SHP77 treated with DMSO at 0.1 percent for 48 hours (cell line): ENCODE results near the gene KCNAB2.

Experiments used
- DNase-seq: peaks from one replicate; lab custom pipeline; 2025; lab: John Stamatoyannopoulos, UW

KCNAB2 gene

DNA sequence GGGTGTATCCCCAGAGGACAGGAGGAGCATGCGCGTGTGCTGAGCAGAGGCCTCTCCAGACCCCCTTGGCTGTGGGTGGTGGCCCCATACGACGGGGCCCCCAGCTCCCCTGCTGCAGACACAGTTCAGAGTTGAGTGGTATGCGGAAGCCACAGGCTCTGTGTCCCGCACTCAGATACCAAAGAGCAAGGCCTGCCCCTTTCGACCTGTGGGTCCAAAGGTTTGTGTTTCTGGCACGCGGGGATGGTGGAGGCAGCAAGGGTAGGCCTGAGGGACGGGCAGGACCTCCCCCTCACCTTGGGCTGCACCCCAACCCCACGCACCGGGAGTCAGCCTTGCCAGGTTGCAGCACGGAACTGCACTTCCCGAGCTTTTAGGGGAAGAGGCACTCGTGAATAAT is at the start of gene KCNAB2:
KCNAB2 (plus strand) TSS at position 328 of the 400 bp plus-strand sequence. CDS start 5,649 bp downstream, outside the sequence.
- DNase-seq = no peak

DNA sequence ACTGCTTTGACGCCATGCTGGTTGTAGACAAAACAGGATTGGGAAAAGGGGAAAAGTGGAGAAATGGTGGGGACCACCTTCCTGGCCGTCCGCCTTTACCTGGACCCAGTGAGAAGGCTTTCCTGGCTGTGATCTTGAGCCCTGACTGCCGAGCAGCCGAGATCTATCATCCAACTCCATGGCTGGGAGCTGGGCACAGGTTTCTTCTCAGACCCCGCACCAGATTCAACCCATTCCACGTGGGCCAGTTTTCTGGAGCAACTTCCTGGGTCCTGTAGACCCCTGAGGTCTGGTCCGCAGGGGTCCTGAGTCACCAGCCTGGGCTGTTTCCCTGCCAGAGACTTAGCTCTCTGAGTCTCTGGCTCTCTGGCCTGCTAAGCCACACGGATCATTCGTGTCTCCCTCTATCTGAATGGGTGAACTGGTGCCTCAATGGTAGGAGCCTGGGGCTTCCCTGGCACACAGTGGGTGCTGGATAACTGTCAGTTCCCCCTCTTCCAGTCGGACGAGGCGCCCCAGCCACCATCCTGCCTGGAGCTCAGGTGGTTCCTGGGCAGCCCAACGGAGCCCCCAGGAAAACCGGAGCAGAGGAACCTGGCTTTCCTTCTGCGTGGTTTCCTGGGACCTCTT is 48.9 kb upstream of the KCNAB2 start:
- DNase-seq = no peak

DNA sequence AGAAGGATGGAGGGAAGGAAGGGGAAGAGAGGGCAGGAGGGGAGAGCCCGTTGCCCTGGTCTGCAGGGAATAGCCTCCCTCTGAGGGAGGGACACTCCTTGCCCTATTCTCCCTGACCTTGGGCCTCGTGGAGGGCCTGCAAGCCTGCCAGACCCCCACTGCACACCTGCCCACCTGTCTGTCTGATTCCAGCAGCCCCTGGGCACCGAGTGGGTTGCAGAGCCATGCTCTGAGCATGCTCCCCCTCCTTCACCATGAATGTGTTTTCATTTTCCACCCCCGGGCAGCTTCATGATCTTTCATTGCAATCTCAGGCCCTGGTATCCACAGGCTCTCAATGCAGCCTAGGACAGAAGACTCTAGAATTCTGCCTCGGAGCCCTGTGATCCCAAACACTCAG is 48.4 kb upstream of the KCNAB2 start:
- no peak for DNase-seq

GRCh38 chr1:5998051-5998905 is 47.4 kb upstream of the KCNAB2 start:
- no peak for DNase-seq

GRCh38 chr1:5998906-5999301 is 46.8 kb upstream of the KCNAB2 start:
- no peak for DNase-seq

DNA sequence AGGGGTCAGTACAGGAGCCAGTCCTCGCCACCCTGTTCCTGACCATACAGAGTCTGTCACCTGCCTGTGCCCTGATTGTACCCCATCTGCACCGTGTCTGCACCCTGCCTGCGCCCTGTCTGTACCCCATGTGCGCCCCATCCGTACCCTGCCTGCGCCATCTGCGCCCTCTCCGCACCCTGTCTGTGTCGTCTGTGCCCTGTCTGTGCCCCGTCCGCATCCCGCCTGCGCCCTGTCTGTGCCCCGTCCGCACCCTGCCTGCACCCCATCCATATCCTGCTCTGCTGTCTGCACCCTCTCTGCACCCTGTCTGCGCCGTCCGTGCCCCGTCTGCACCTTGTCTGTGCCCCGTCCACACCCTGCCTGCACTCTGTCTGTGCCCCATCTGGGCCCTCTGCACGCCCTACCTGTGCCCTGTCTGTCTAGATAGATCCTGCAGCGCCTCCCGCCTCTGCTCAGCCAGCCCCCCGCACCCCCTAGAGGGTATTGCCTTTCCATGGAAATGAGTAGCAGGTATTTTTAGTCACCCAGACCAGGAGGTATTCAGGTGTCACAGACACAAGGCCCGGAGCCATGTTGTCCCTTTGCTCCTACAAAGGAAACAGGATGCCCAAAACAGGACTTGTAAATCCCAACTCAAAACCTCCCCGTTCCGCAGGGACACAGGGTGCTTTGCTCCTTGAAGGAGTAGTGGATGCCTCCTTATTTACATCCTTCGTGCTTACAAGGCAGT is 45.8 kb upstream of the KCNAB2 start:
- no peak for DNase-seq

DNA sequence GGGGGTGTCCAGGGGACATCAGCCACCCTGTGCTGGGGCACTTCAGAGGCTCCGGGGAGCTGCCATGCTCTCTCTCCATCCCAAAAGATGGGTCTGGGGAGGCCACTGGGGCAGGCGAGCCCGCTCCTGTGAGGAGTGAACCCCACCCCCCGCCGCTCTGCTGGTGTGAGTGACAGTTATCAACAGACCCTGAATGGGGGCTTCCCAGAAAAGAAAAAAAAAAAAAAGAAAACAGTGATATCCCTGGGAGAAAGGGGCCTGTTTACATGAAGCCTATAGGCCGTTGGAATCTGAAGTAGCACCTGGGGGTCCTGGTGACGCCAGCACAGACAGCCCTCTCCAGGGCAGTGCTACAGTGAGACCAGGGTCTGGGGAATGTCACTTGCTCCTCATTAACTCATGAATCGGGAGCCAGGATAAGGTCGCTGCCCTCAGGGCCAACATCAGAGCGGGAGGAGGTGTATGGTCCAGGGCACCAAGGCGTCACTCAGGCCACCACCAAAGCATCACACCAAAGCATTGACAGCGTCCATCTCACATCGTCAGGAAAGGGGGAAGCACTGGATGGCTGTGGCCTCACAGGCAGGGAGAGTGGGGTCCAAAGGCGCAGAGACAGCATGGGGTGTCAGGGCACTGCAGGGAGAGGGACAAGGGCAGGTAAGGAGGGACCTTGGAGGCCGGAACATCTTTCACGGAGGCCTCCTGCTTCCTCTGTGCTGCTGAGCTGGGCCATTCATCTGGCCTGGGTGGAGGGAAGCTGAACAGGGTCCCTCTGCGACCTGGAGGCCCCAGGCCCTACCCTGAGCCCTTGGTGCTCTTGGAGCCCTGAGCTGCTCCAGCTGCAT is 45.0 kb upstream of the KCNAB2 start:
- DNase-seq = no peak

- peak; percentile 60 for DNase-seq
Observed at GRCh38 chr1:6001992-6002576, 43.6 kb upstream of the KCNAB2 start.

- peak; percentile 50 for DNase-seq
Observed at GRCh38 chr1:6002714-6003501, 42.8 kb upstream of the KCNAB2 start.

- no peak for DNase-seq
Observed at GRCh38 chr1:6003568-6004411, 41.9 kb upstream of the KCNAB2 start.

- no peak for DNase-seq
Observed at GRCh38 chr1:6004412-6005123, 41.1 kb upstream of the KCNAB2 start.

- DNase-seq = no peak
Observed at GRCh38 chr1:6005276-6005917, 40.3 kb upstream of the KCNAB2 start.

- DNase-seq = no peak
Observed at GRCh38 chr1:6006882-6007281, 38.8 kb upstream of the KCNAB2 start.

DNA sequence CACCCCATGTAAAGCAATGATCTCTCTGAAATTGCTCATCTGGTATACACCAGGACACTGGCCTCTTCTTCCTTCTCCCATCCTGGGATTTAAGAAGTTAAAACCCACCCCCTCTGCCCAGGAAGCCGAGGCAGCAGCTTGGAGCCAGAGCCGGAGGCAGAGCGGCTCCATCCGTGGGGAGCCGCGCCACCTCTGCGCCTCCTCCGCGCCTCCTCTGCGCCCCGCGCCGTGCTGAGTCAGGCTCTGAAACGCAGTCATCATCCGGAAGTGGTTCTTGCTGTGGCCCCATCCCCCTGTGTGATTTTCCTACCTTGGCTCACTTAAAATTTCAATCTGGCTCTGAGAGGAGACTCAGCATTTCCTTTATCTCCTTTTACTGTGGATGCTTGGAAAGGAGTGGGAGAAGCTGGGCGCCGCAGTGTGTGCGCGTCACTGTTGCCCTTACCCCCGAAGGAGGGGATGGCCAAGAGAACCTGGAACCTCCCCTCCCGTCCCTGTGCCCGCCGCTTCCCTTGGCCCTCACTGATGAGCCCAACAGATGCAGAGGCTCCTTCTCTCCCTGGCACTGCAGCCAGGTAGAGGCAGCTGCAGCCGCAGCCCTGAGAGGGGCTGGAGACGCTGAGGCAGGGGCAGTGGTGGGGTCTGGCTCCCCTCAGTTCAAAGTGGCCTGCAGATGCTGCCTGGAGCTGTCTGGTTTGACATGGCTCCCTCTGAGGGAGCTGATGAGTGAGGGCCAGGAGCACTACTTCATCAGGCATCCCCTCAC is 38.2 kb upstream of the KCNAB2 start:
- DNase-seq = no peak

GRCh38 chr1:6008084-6008415 is 37.6 kb upstream of the KCNAB2 start:
- no peak for DNase-seq

GRCh38 chr1:6008696-6009095 is 37.0 kb upstream of the KCNAB2 start:
- no peak for DNase-seq

- DNase-seq = no peak
Observed at GRCh38 chr1:6009120-6010040, 36.3 kb upstream of the KCNAB2 start.
